OCI-M1 (cell line): ENCODE results near the gene PHLDB1.
"Not testable (repeated sequence)": the region's sequence is repeated elsewhere in the genome, so short reads cannot be mapped to it uniquely, and the experiment has no call there.

ENCODE experiments used
- DNase-seq: peaks from one replicate; lab custom pipeline; 2025; lab: John Stamatoyannopoulos, UW

PHLDB1 gene

GRCh38 chr11:118606157-118606843 lies 1.1 kb upstream of the PHLDB1 start:
- peak; percentile 20 for DNase-seq

GRCh38 chr11:118606844-118607228 lies 579 bp upstream of the PHLDB1 start:
- no peak for DNase-seq

- peak; percentile 71 for DNase-seq
Measured at GRCh38 chr11:118608360-118609227, 1.2 kb downstream of the PHLDB1 start.

GRCh38 chr11:118609380-118610224 lies 2.2 kb downstream of the PHLDB1 start:
- DNase-seq, result no peak

GRCh38 chr11:118610225-118610772 lies 2.9 kb downstream of the PHLDB1 start:
- no peak for DNase-seq

GRCh38 chr11:118610773-118611432 lies 3.5 kb downstream of the PHLDB1 start:
- DNase-seq, result peak; percentile 93

- not testable (repeated sequence) for DNase-seq
Measured at GRCh38 chr11:118611433-118611795, 4.0 kb downstream of the PHLDB1 start.

- DNase-seq, result no peak
Measured at GRCh38 chr11:118612378-118612777, 5.0 kb downstream of the PHLDB1 start.

- no peak for DNase-seq
Measured at GRCh38 chr11:118614511-118614910, 7.1 kb downstream of the PHLDB1 start.

- no peak for DNase-seq
Measured at GRCh38 chr11:118615282-118615975, 8.0 kb downstream of the PHLDB1 start.

- no peak for DNase-seq
Measured at GRCh38 chr11:118615976-118616371, 8.6 kb downstream of the PHLDB1 start.

GRCh38 chr11:118618115-118618990 lies 10.9 kb downstream of the PHLDB1 start:
- DNase-seq, result no peak

- no peak for DNase-seq
Measured at GRCh38 chr11:118618991-118619375, 11.6 kb downstream of the PHLDB1 start.

- no peak for DNase-seq
Measured at GRCh38 chr11:118619444-118620197, 12.2 kb downstream of the PHLDB1 start.

- DNase-seq, result no peak
Measured at GRCh38 chr11:118620529-118621070, 13.2 kb downstream of the PHLDB1 start.

GRCh38 chr11:118621071-118621783 lies 13.8 kb downstream of the PHLDB1 start:
- DNase-seq, result peak; percentile 93

- peak; percentile 63 for DNase-seq
Measured at GRCh38 chr11:118621784-118622375, 14.5 kb downstream of the PHLDB1 start.
